Measurements from ENCODE around the gene PSMC5.

- TF ChIP-seq CTCF (IDR thresholded peaks at IDR 0.05; ENCODE audit: low read length) (no peak), EZH2 (IDR thresholded peaks at IDR 0.05; ENCODE audit: borderline replicate concordance, low read length) (no peak)
Measured at GRCh38 chr17:63850401-63850800, 23.2 kb downstream of the PSMC5 start.

Measured in OCI-LY1 (cell line).